ENCODE results near the gene EFCAB8. TPM values are rescaled to one million over a fixed set of nuclear protein-coding genes. Genes with fewer than 3 reads are reported as not detected.

EFCAB8 gene
- total RNA-seq, 1 experiment from 2014 or later: 0.09 TPM

DNA sequence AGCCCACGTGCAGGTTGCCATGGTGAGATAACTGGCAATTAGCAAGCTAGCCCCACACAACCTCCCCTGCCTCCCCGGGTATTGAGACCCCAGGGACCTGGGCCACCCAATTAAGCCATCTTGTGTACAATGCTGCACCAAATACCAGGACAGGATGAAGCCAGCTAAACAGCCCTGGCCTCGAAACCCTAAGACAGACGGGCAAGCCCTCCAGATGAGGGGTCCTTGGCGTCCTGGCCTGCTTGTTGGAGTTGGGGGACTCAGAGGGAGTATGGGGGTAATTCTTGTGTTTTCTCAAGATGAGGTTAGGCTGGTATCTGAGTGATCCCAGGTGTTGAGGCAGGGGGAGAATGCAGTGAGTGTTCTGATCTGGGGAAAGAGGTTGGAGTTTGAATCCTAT, 47.8 kb upstream of the EFCAB8 start:
- DNase-seq: no peak
- Histone ChIP-seq H3K9me3 (ENCODE audit: control insufficient read depth, low read depth, low read length) (no peaks in the 10 kb centered on the region), H3K27me3 (ENCODE audit: insufficient read depth, low read length) (no peaks in the 10 kb centered on the region), H3K14ac (ENCODE audit: insufficient read depth, low read length) (no peak overlapping the region), H2BK15ac (ENCODE audit: low read depth, low read length) (no peak overlapping the region), H4K20me1 (ENCODE audit: control insufficient read depth, insufficient read depth, insufficient read length) (peaks cover 2% of the 10 kb centered on the region), H3K79me2 (ENCODE audit: insufficient read depth, low read length) (no peaks in the 10 kb centered on the region), H3K56ac (ENCODE audit: insufficient read length, low read depth, low read length) (no peak overlapping the region), H2AK5ac (ENCODE audit: insufficient read length, low read length) (no peak overlapping the region), H4K8ac (replicated peaks; ENCODE audit: insufficient read length, low read depth, low read length) (no peak overlapping the region), H3K4me2 (ENCODE audit: insufficient read depth, insufficient read length, low read length) (no peak overlapping the region), H3K4me1 (ENCODE audit: insufficient read depth, low read length) (peaks cover 4% of the 10 kb centered on the region; the same call in 1 of the 2 replicates), H3K9ac (ENCODE audit: extremely low read depth, insufficient read length, low read length) (no peak overlapping the region), H3K27ac (ENCODE audit: insufficient read length, low read depth, low read length) (no peak overlapping the region), H3K79me1 (ENCODE audit: insufficient read depth, low read depth, low read length, poor library complexity, severe bottlenecking) (no peaks in the 10 kb centered on the region), H4K91ac (ENCODE audit: insufficient read length, low read depth, low read length) (no peak overlapping the region), H4K5ac (ENCODE audit: insufficient read length, low read depth, low read length) (no peak overlapping the region), H3K23ac (ENCODE audit: insufficient read length, low read depth, low read length) (no peak overlapping the region), H2BK20ac (ENCODE audit: low read depth, low read length, poor library complexity, severe bottlenecking) (no peak overlapping the region), H2BK12ac (ENCODE audit: insufficient read length, low read depth, low read length) (no peak overlapping the region), H2BK120ac (ENCODE audit: low read depth, low read length, poor library complexity, severe bottlenecking) (no peak overlapping the region), H3K18ac (ENCODE audit: insufficient read length, low read depth, low read length) (no peak overlapping the region), H3K23me2 (ENCODE audit: insufficient read length, low read depth, low read length, poor library complexity, severe bottlenecking) (no peaks in the 10 kb centered on the region), H3T11ph (ENCODE audit: low read length) (no peak overlapping the region), H2AFZ (ENCODE audit: low read length) (no peak overlapping the region), H3K4ac (ENCODE audit: low read depth, low read length) (no peak overlapping the region), H2BK5ac (ENCODE audit: insufficient read length, low read length) (no peak overlapping the region)
- WGBS (ENCODE audit: extremely low coverage, insufficient read length, low lambda C conversion rate): no CpG with 5 or more reads among the region's 5 CpGs
- TF ChIP-seq, protein P1, sequence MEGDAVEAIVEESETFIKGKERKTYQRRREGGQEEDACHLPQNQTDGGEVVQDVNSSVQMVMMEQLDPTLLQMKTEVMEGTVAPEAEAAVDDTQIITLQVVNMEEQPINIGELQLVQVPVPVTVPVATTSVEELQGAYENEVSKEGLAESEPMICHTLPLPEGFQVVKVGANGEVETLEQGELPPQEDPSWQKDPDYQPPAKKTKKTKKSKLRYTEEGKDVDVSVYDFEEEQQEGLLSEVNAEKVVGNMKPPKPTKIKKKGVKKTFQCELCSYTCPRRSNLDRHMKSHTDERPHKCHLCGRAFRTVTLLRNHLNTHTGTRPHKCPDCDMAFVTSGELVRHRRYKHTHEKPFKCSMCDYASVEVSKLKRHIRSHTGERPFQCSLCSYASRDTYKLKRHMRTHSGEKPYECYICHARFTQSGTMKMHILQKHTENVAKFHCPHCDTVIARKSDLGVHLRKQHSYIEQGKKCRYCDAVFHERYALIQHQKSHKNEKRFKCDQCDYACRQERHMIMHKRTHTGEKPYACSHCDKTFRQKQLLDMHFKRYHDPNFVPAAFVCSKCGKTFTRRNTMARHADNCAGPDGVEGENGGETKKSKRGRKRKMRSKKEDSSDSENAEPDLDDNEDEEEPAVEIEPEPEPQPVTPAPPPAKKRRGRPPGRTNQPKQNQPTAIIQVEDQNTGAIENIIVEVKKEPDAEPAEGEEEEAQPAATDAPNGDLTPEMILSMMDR (conservative IDR thresholded peaks at IDR 0.05): no peak
- Mint-ChIP-seq H3K4me3 (no peak overlapping the region), H3K27me3 (ENCODE audit: low read depth) (peaks cover 10% of the 10 kb centered on the region; the same call in 1 of the 2 replicates), H3K4me1 (peaks cover 25% of the 10 kb centered on the region in 2 experiments), H3K27ac (peak overlapping the region; percentile 29 to 92 (median 46); a peak in 6 of 7 replicates), H3K9me3 (no peaks in the 10 kb centered on the region; a peak in 1 of 5 replicates), H3K36me3 (ENCODE audit: insufficient read depth in 1 of 3, low read depth in 3 of 3) (peaks cover 33 to 54% (median 37%) of the 10 kb centered on the region in 3 experiments; a peak in 6 of 7 replicates)

All from H9 (cell line).